Liver (tissue), 9 donors: ENCODE results near the gene RTN4RL1. TPM values are rescaled to one million over a fixed set of nuclear protein-coding genes. Genes with fewer than 3 reads are reported as not detected.

Experiments used
- DNase-seq: peaks from one replicate; pipeline ENCODE4 v3.0.0-alpha.2; 2017; ENCODE audit warnings: low spot score
- H3K27ac ChIP-seq, 2 donors: one replicate each; pipeline ENCODE4 v1.7.0; 2013; ENCODE audit warnings: inconsistent platforms in 2 of 2, low read length in 2 of 2, control low read depth in 1 of 2, low read depth in 1 of 2, mild to moderate bottlenecking in 1 of 2
- H3K27me3 ChIP-seq, 4 donors: one replicate each; pipeline versions ENCODE4 v1.6.1 to v1.7.0; 2013; ENCODE audit warnings: low read length in 3 of 4, inconsistent platforms in 1 of 4, mild to moderate bottlenecking in 1 of 4, moderate library complexity in 1 of 4; ENCODE audit not compliant: control insufficient read depth in 4 of 4, insufficient read depth in 4 of 4
- H3K36me3 ChIP-seq, 4 donors: one replicate each; pipeline versions ENCODE4 v1.6.1 to v1.7.0; 2013; ENCODE audit warnings: low read length in 3 of 4, mild to moderate bottlenecking in 3 of 4, low read depth in 1 of 4, moderate library complexity in 1 of 4; ENCODE audit not compliant: control insufficient read depth in 4 of 4, insufficient read depth in 3 of 4
- H3K4me1 ChIP-seq, 4 donors: one replicate each; pipeline versions ENCODE4 v1.6.1 to v1.7.0; 2013; ENCODE audit warnings: low read length in 3 of 4, mild to moderate bottlenecking in 3 of 4, moderate library complexity in 1 of 4; ENCODE audit not compliant: control insufficient read depth in 4 of 4, insufficient read depth in 4 of 4
- H3K4me3 ChIP-seq, 3 donors: one replicate each; pipeline versions ENCODE4 v1.6.1 to v1.7.0; 2013; ENCODE audit warnings: low read length in 3 of 3, control low read depth in 1 of 3, low read depth in 1 of 3, mild to moderate bottlenecking in 1 of 3
- H3K9ac ChIP-seq, 2 donors: one replicate each; pipeline ENCODE4 v1.7.0; 2013; ENCODE audit warnings: low read length in 2 of 2, mild to moderate bottlenecking in 2 of 2, moderate library complexity in 2 of 2, control low read depth in 1 of 2, low read depth in 1 of 2
- H3K9me3 ChIP-seq, 4 donors: one replicate each; pipeline versions ENCODE4 v1.6.1 to v1.7.0; 2013; ENCODE audit warnings: low read length in 3 of 4; ENCODE audit not compliant: control insufficient read depth in 4 of 4
- ATF3 ChIP-seq: IDR thresholded peaks from 2 replicates; pipeline ENCODE4 v1.6.1; 2016; ENCODE audit warnings: antibody characterized with exemption
- CTCF ChIP-seq: fragments of 150-350 bp; IDR thresholded peaks from 2 replicates; pipeline ENCODE4 v1.5.1; 2017; ENCODE audit warnings: improper control_type of control experiment, low read depth, low read length; ENCODE audit not compliant: missing input control
- EGR1 ChIP-seq, 2 donors: IDR thresholded peaks; 2 replicates each; pipeline ENCODE4 v1.6.1; 2016 to 2018; ENCODE audit warnings: antibody characterized with exemption in 2 of 2, low read depth in 2 of 2
- FOXA1 ChIP-seq: IDR thresholded peaks from 2 replicates; pipeline ENCODE4 v1.6.1; 2016; ENCODE audit warnings: antibody characterized with exemption
- FOXA2 ChIP-seq: IDR thresholded peaks from 2 replicates; pipeline ENCODE4 v1.6.1; 2016; ENCODE audit warnings: antibody characterized with exemption
- GABPA ChIP-seq, 2 donors: IDR thresholded peaks in 1 of 2; conservative IDR thresholded peaks in 1 of 2; 2 replicates each; pipeline ENCODE4 v1.6.1; 2016; ENCODE audit warnings: antibody characterized with exemption in 2 of 2, mild to moderate bottlenecking in 1 of 2, moderate library complexity in 1 of 2
- HNF4G ChIP-seq: IDR thresholded peaks from 2 replicates; pipeline ENCODE4 v1.6.1; 2016; ENCODE audit warnings: antibody characterized with exemption
- MAX ChIP-seq: IDR thresholded peaks from 2 replicates; pipeline ENCODE4 v1.6.1; 2016; ENCODE audit warnings: antibody characterized with exemption
- NR2F2 ChIP-seq: IDR thresholded peaks from 2 replicates; pipeline ENCODE4 v1.6.1; 2016; ENCODE audit warnings: antibody characterized with exemption
- REST ChIP-seq: IDR thresholded peaks from 2 replicates; pipeline ENCODE4 v1.6.1; 2016; ENCODE audit warnings: antibody characterized with exemption, mild to moderate bottlenecking
- RXRA ChIP-seq, 2 donors: IDR thresholded peaks; 2 replicates each; pipeline ENCODE4 v1.6.1; 2017 to 2018; ENCODE audit warnings: antibody characterized with exemption in 2 of 2, mild to moderate bottlenecking in 1 of 2
- SP1 ChIP-seq: IDR thresholded peaks from 2 replicates; pipeline ENCODE4 v1.6.1; 2018; ENCODE audit warnings: antibody characterized with exemption, mild to moderate bottlenecking
- TAF1 ChIP-seq: conservative IDR thresholded peaks from 2 replicates; pipeline ENCODE4 v1.6.1; 2016; ENCODE audit warnings: antibody characterized with exemption, mild to moderate bottlenecking
- ZBTB33 ChIP-seq: IDR thresholded peaks from 2 replicates; pipeline ENCODE4 v1.6.1; 2016; ENCODE audit warnings: antibody characterized with exemption
- WGBS: extraction: QIAGEN DNeasy Blood & Tissue Kit; methylation state at CpG from one replicate; pipeline ENCODE4 v1.1.7; 2013; 5-methylcytosine and 5-hydroxymethylcytosine counted together
- polyA plus RNA-seq, 2 donors: library from polyadenylated mRNA; stranded (reverse) in 1 of 2; unstranded in 1 of 2; fragments of 200-250 nt in 1 of 2; fragments of >200 nt in 1 of 2; fragmentation: Nextera tagmentation in 1 of 2; extraction: Ambion mirVana in 1 of 2; gene quantifications; one replicate each; pipeline versions ENCODE4 v1.2.1 to v1.2.3, GENCODE V29; 2013 to 2015
- total RNA-seq, 2 donors: library from RNA; depleted of rRNA; stranded (reverse); fragments of >200 nt; gene quantifications; one replicate each; pipeline ENCODE4 v1.2.3, GENCODE V29; 2014
- donor health status: healthy.
- donor health status: healthy.
- donor health status: healthy.
- donor health status: healthy.
- donor health status: healthy.

The RTN4RL1 gene
- total and polyA plus RNA-seq, 4 donors: 0.04 to 5.4 (median 1.2) TPM

- DNase-seq: no peak
- 97% methylated on average over 12 of the region's 12 CpGs for WGBS
- peaks cover 0 to 35% (median 20%) of the 10 kb centered on the region in 4 donors for H3K4me1 ChIP-seq
- no peaks in the 10 kb centered on the region for H3K27me3 ChIP-seq
- no peaks in the 10 kb centered on the region for H3K36me3 ChIP-seq
- no peaks in the 10 kb centered on the region for H3K9me3 ChIP-seq
- no peak overlapping the region for H3K9ac ChIP-seq
- no peak for TF ChIP-seq FOXA1
- TF ChIP-seq NR2F2: no peak
- no peak for TF ChIP-seq EGR1 (IDR thresholded peaks at IDR 0.05; ENCODE audit: low read depth in 2 of 2)
- no peak for TF ChIP-seq SP1
- no peak for TF ChIP-seq TAF1
- peak in 1 of 2 donors; percentile 3 for TF ChIP-seq GABPA (IDR thresholded peaks at IDR 0.05 in 1 of 2, conservative IDR thresholded peaks at IDR 0.05 in 1 of 2)
- no peak for TF ChIP-seq MAX
- H3K27ac ChIP-seq: peak overlapping the region; percentile 70 to 86
- H3K4me3 ChIP-seq: no peak overlapping the region
Observed at GRCh38 chr17:1945621-1946020, 79.5 kb downstream of the RTN4RL1 start.

- WGBS: 89% methylated on average over 11 of the region's 11 CpGs
- Histone ChIP-seq H3K4me1 (peaks cover 0 to 35% (median 20%) of the 10 kb centered on the region in 4 donors), H3K27ac (no peak overlapping the region), H3K4me3 (no peak overlapping the region), H3K9me3 (no peaks in the 10 kb centered on the region), H3K36me3 (no peaks in the 10 kb centered on the region), H3K27me3 (no peaks in the 10 kb centered on the region), H3K9ac (no peak overlapping the region)
- DNase-seq: no peak
- TF ChIP-seq SP1: no peak
- TF ChIP-seq REST: no peak
- TF ChIP-seq FOXA2: no peak
- no peak for TF ChIP-seq ZBTB33
- no peak for TF ChIP-seq HNF4G
- no peak for TF ChIP-seq NR2F2
- TF ChIP-seq RXRA (IDR thresholded peaks at IDR 0.05): no peak
- TF ChIP-seq FOXA1: no peak
- no peak for TF ChIP-seq CTCF
- no peak for TF ChIP-seq MAX
- no peak for TF ChIP-seq ATF3
Observed at GRCh38 chr17:1943436-1943831, 81.7 kb downstream of the RTN4RL1 start.
